Left ventricle myocardium inferior (tissue), 1 donor: ENCODE measurements around the gene CCNE1. TPM values are rescaled to one million over a fixed set of nuclear protein-coding genes. Genes with fewer than 3 reads are reported as not detected.

ENCODE experiments used
- DNase-seq: peaks from one replicate; pipeline ENCODE4 v3.0.0-alpha.2; 2020
- H3K27ac ChIP-seq: fragments of 200-600 bp; replicated peaks from 2 replicates; pipeline ENCODE4 v1.8.0; 2021
- H3K27me3 ChIP-seq: fragments of 200-600 bp; 2 replicates; pipeline ENCODE4 v1.8.0; 2021; ENCODE audit warnings: low read depth
- H3K36me3 ChIP-seq: fragments of 200-600 bp; 2 replicates; pipeline ENCODE4 v1.8.0; 2021
- H3K4me1 ChIP-seq: fragments of 200-600 bp; 2 replicates; pipeline ENCODE4 v1.8.0; 2021
- H3K4me3 ChIP-seq: fragments of 200-600 bp; 2 replicates; pipeline ENCODE4 v1.8.0; 2021; ENCODE audit warnings: mild to moderate bottlenecking, moderate library complexity
- H3K9me3 ChIP-seq: fragments of 200-600 bp; replicated peaks from 2 replicates; pipeline ENCODE4 v1.8.0; 2021
- intact Hi-C: fragments of 100-400 bp; cut with micrococcal nuclease; formaldehyde crosslinking; loops from one replicate; pipeline ENCODE4 v1.11.0; 2022
- long read RNA-seq: library from polyadenylated mRNA; unstranded; transcript quantifications from one replicate; pipeline ENCODE4 v2.0.0, GENCODE V29; 2021
- total RNA-seq: library from RNA; stranded (reverse); fragmentation: NEBNext Ultra II Directional; extraction: Animal tissue kit (Norgen Biotek cat#: 25700); gene quantifications from one replicate; pipeline ENCODE4 v1.2.1, GENCODE V29; 2021
- TF ChIP-seq, protein P1 (sequence below): fragments of 200-600 bp; IDR thresholded peaks from 2 replicates; pipeline ENCODE4 v1.8.0; 2021; ENCODE audit warnings: antibody characterized with exemption, mild to moderate bottlenecking, borderline replicate concordance
- donor health status: DM: no; HTN: yes; CAD: no; lungs with severe emphysema.

CCNE1 gene
- total RNA-seq = 3.1 TPM
- long read RNA-seq, partial matches to known transcripts = 0 of 1 reads
- long read RNA-seq, other reads (novel, unspliced or antisense) = 1 of 1 reads

DNA sequence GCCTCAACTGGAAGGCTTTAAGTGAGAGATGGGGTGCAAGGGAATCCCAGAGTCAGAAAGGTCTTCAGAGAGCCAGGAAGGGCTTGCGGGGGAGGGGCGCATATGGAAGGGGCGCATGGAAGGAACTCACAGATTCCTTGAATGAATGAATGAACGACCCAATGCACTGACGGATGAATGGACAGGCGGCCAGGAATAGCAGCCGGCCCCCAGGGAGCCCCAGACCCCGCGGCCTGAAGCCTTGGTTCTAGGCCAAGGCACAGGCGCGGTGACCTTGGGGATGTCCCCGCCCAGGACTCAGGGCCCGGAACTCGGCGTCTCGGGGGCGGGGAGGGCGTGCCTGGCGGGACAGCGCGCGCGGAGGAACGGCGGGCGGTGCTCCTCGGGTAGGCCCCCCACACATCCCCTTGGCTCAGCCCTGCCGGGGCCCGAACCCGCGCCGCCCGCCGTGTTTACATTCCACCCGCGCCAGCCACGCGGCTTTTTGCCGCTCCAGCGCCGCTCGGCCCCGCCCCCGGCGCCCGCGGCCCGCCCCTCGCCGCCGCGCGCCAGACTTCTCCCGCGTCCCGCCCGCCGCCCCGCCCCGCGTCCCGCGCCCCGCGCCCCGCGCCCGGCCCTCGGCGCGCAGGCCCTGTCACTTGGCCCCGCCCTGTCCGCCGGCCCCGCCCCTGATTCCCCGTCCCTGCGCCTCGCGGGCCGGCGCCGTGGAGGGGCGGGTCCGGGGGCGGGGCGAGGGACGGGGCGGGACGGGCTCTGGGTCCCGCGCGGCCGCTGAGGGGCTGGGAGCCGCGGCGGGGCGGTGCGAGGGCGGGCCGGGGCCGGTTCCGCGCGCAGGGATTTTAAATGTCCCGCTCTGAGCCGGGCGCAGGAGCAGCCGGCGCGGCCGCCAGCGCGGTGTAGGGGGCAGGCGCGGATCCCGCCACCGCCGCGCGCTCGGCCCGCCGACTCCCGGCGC lies at the start of gene CCNE1:
Gene CCNE1, plus strand, starts transcription at position 867 of the 955 bp plus-strand sequence. CDS start 565 bp downstream, outside the sequence.
- H3K9me3 ChIP-seq = no peaks in the 10 kb centered on the region
- H3K27me3 ChIP-seq = no peaks in the 10 kb centered on the region
- peak; percentile 96 for DNase-seq
- H3K4me1 ChIP-seq = peaks cover 21% of the 10 kb centered on the region
- H3K4me3 ChIP-seq = peak within 1 kb of the TSS; percentile 73
- H3K27ac ChIP-seq = peak within 1 kb of the TSS; percentile 77
- TF ChIP-seq, protein P1, sequence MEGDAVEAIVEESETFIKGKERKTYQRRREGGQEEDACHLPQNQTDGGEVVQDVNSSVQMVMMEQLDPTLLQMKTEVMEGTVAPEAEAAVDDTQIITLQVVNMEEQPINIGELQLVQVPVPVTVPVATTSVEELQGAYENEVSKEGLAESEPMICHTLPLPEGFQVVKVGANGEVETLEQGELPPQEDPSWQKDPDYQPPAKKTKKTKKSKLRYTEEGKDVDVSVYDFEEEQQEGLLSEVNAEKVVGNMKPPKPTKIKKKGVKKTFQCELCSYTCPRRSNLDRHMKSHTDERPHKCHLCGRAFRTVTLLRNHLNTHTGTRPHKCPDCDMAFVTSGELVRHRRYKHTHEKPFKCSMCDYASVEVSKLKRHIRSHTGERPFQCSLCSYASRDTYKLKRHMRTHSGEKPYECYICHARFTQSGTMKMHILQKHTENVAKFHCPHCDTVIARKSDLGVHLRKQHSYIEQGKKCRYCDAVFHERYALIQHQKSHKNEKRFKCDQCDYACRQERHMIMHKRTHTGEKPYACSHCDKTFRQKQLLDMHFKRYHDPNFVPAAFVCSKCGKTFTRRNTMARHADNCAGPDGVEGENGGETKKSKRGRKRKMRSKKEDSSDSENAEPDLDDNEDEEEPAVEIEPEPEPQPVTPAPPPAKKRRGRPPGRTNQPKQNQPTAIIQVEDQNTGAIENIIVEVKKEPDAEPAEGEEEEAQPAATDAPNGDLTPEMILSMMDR = no peak
- no peaks in the 10 kb centered on the region for H3K36me3 ChIP-seq
- intact Hi-C loops = no loop called here

DNA sequence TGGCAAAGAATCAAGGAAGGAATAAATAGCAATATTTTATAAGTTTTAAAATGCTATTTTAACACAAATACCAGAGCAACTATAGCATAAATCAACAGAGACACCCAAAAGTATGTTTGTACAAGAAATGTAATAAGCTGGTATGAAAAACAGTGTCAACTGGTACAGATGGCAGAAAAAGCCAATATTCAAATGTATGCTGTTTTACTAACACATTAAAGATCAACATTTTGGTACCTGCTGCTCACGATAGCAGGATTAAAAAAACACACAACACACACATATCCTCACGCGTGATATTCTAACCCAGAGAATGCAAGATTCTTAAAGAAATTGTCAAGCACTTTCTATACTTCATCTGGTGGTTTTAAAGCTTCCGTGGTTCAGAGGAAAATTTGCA lies 48.6 kb upstream of the CCNE1 start:
- peaks cover 56% of the 10 kb centered on the region for H3K27me3 ChIP-seq
- TF ChIP-seq, protein P1 = no peak
- no peak for DNase-seq
- no peaks in the 10 kb centered on the region for H3K36me3 ChIP-seq
- no peak overlapping the region for H3K4me3 ChIP-seq
- intact Hi-C loops = no loop called here
- peaks cover 8% of the 10 kb centered on the region for H3K4me1 ChIP-seq
- no peaks in the 10 kb centered on the region for H3K9me3 ChIP-seq
- no peak overlapping the region for H3K27ac ChIP-seq

DNA sequence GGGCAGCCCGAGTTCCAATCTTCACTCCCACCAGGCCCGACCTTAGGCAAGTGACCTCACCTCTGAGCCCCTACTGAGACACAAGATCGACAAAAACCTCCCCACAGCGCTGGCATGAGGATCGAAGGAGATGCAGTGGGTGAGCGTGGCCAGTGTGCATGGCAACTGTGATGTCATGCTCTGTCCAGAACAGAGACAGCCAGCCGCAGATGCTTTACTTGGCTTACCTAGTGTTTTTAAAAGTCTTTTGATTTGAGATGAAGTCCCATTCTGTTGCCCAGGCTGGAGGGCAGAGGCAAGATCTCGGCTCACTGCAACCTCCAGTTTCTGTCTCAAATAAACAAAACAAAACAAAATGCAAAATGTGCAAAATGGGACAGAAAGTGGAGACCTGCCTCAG lies 47.4 kb upstream of the CCNE1 start:
- TF ChIP-seq, protein P1 = no peak
- peaks cover 8% of the 10 kb centered on the region for H3K4me1 ChIP-seq
- H3K4me3 ChIP-seq = no peak overlapping the region
- DNase-seq = no peak
- no peak overlapping the region for H3K27ac ChIP-seq
- H3K36me3 ChIP-seq = no peaks in the 10 kb centered on the region
- intact Hi-C loops = no loop called here
- peaks cover 56% of the 10 kb centered on the region for H3K27me3 ChIP-seq
- no peaks in the 10 kb centered on the region for H3K9me3 ChIP-seq

DNA sequence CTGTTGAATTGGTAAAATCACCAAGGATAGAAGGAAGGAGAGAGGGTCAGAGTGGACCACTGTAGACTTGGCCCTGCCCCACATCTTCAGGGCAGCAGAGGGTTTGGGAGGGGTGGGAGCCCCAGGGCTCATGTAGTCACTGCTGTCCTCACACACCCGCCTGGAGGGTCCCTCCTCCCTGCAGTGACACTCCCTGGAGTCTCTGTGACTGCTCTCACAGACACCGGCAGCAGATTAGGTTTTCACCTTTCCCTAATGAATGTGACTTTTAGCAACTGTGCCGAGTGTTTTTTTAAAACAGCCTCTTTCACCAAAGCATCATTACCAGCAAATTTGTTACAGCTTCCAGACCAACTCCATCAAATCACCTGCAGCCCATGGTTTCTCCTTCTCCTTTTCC lies 45.7 kb upstream of the CCNE1 start:
- H3K27me3 ChIP-seq = peaks cover 47% of the 10 kb centered on the region
- no peak overlapping the region for H3K27ac ChIP-seq
- no peaks in the 10 kb centered on the region for H3K4me1 ChIP-seq
- no peaks in the 10 kb centered on the region for H3K9me3 ChIP-seq
- intact Hi-C loops = no loop called here
- no peak for DNase-seq
- no peak overlapping the region for H3K4me3 ChIP-seq
- TF ChIP-seq, protein P1 = no peak
- H3K36me3 ChIP-seq = no peaks in the 10 kb centered on the region

DNA sequence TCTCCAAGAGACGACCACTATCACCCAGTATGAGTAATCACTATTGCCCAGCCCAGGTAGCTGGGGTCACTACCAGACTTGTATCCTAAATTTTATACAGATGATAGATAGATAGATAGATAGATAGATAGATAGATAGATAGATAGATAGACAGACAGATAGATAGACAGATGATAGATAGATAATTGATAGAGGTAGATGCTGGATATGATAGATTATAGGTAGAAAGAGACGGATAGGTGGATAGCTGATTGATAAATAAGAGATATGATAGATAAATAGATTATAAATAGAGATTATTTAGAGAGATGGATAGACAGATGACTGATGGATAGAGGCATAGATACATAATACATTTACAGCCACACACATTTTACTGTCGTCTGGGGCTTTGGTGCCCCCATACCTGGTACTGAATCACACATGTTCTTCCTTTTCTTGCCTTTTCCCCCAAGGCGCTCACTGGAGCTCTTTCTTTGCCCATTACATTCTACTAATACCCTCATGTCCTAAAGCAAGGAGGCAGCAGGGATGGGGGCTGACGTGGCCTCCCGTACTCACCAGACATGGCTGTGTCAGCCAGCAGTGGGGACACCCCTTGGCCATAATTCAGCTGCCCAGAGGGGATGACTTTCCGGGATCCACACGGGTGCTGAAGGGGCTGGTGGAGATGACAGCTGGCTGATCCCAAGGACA lies 44.6 kb upstream of the CCNE1 start:
- no peaks in the 10 kb centered on the region for H3K9me3 ChIP-seq
- intact Hi-C loops = no loop called here
- DNase-seq = no peak
- TF ChIP-seq, protein P1 = no peak
- no peak overlapping the region for H3K27ac ChIP-seq
- no peak overlapping the region for H3K4me3 ChIP-seq
- H3K27me3 ChIP-seq = peaks cover 36% of the 10 kb centered on the region
- peaks cover 3% of the 10 kb centered on the region for H3K4me1 ChIP-seq
- no peaks in the 10 kb centered on the region for H3K36me3 ChIP-seq
